B cell (primary cell): Measurements from ENCODE around the gene TEKT1. TPM values are rescaled to one million over a fixed set of nuclear protein-coding genes. Genes with fewer than 3 reads are reported as not detected.
A peak's percentile ranks its signal among the peaks of the same experiment; 100 is the strongest.

Experiments used
- ATAC-seq: fragments of 200-7000 bp; cut with Tn5 transposase; one replicate; pipeline ENCODE4 v1.10.0; 2021; ENCODE audit warnings: low read depth, mild to moderate bottlenecking, moderate number of reproducible peaks, moderate library complexity
- CTCF ChIA-PET: fragments of 350-600 bp; sonication (Branson Sonifier 250); formaldehyde crosslinking; loops from one replicate; lab custom pipeline; 2021; ENCODE audit warnings: antibody characterized with exemption, inconsistent platforms; lab: Charles Lee
- POLR2A ChIA-PET: fragments of 350-600 bp; sonication (Branson Sonifier 250); formaldehyde crosslinking; loops from one replicate; lab custom pipeline; 2021; ENCODE audit warnings: antibody characterized with exemption; lab: Charles Lee
- DNase-seq: peaks from one replicate; pipeline ENCODE4 v3.0.0; 2013
- H2AFZ ChIP-seq: 2 replicates; pipeline ENCODE4 v1.6.1; 2012; ENCODE audit warnings: mild to moderate bottlenecking, low read depth, low read length; ENCODE audit not compliant: insufficient read depth, poor library complexity, severe bottlenecking
- H3K27ac ChIP-seq, 2 donors: 1 replicate in 1 of 2; 2 replicates in 1 of 2; pipeline ENCODE4 v1.5.1; 2012 to 2013; ENCODE audit warnings: low read length in 2 of 2, mild to moderate bottlenecking in 2 of 2, moderate library complexity in 1 of 2
- H3K27me3 ChIP-seq, 4 experiments: fragments of 200-600 bp in 1 of 4; sonication (generic) in 1 of 4; replicated peaks in 1 of 4; 1 replicate in 2 of 4; 2 replicates in 2 of 4; pipeline versions ENCODE4 v1.6.1 to v1.7.0; 2013 to 2016; ENCODE audit warnings: low read length in 3 of 4, mild to moderate bottlenecking in 2 of 4, mixed read lengths in 1 of 4, moderate library complexity in 1 of 4; ENCODE audit not compliant: insufficient read depth in 4 of 4, control insufficient read depth in 3 of 4; ENCODE audit errors: control extremely low read depth in 1 of 4
- H3K36me3 ChIP-seq, 2 experiments: replicated peaks in 1 of 2; 1 replicate in 1 of 2; 2 replicates in 1 of 2; pipeline versions ENCODE4 v1.6.1 to v1.7.1; 2013; ENCODE audit warnings: low read length in 1 of 2; ENCODE audit not compliant: insufficient read depth in 2 of 2, control insufficient read depth in 1 of 2; ENCODE audit errors: control extremely low read depth in 1 of 2, extremely low read depth in 1 of 2
- H3K4me1 ChIP-seq, 2 donors: fragments of 200-600 bp in 1 of 2; sonication (generic) in 1 of 2; 1 replicate in 1 of 2; 2 replicates in 1 of 2; pipeline versions ENCODE4 v1.5.1 to v1.6.1; 2013 to 2017; ENCODE audit warnings: low read length in 2 of 2; ENCODE audit not compliant: control insufficient read depth in 2 of 2, insufficient read depth in 2 of 2
- H3K4me2 ChIP-seq: replicated peaks from 2 replicates; pipeline ENCODE3; 2012; ENCODE audit warnings: mild to moderate bottlenecking, low read depth, low read length; ENCODE audit not compliant: poor library complexity, severe bottlenecking
- H3K4me3 ChIP-seq, 5 experiments: fragments of 200-600 bp in 1 of 5; sonication (generic) in 1 of 5; 1 replicate in 3 of 5; 2 replicates in 2 of 5; pipeline versions ENCODE4 v1.5.1 to v1.7.0; 2011 to 2016; ENCODE audit warnings: low read length in 4 of 5, mild to moderate bottlenecking in 4 of 5, low read depth in 2 of 5, control low read depth in 1 of 5, moderate library complexity in 1 of 5; ENCODE audit not compliant: insufficient read depth in 1 of 5; ENCODE audit errors: control extremely low read depth in 1 of 5, extremely low read depth in 1 of 5
- H3K79me2 ChIP-seq: fragments of 200-600 bp; sonication (generic); one replicate; pipeline ENCODE4 v1.6.0; 2016; ENCODE audit warnings: low read length; ENCODE audit not compliant: control insufficient read depth, insufficient read depth
- H3K9ac ChIP-seq: fragments of 200-600 bp; sonication (generic); 2 replicates; pipeline ENCODE4 v1.6.1; 2017; ENCODE audit warnings: mild to moderate bottlenecking, low read length, moderate library complexity
- H3K9me3 ChIP-seq, 3 donors: one replicate each; pipeline versions ENCODE4 v1.6.1 to v1.7.1; 2013; ENCODE audit warnings: low read length in 2 of 3; ENCODE audit not compliant: control insufficient read depth in 2 of 3, insufficient read depth in 1 of 3; ENCODE audit errors: control extremely low read depth in 1 of 3
- H4K20me1 ChIP-seq: 2 replicates; pipeline ENCODE4 v1.6.0; 2012; ENCODE audit warnings: mild to moderate bottlenecking, low read length; ENCODE audit not compliant: insufficient read depth, control insufficient read depth, poor library complexity, severe bottlenecking
- H3K27ac Mint-ChIP-seq: one replicate; pipeline ENCODE4 v1.8.0; 2021; ENCODE audit warnings: mixed read lengths
- H3K27me3 Mint-ChIP-seq: one replicate; pipeline ENCODE4 v1.8.0; 2021; ENCODE audit warnings: mixed read lengths
- H3K4me1 Mint-ChIP-seq: one replicate; pipeline ENCODE4 v1.8.0; 2021; ENCODE audit warnings: mixed read lengths
- H3K4me3 Mint-ChIP-seq: one replicate; pipeline ENCODE4 v1.8.0; 2021; ENCODE audit warnings: mixed read lengths
- H3K9me3 Mint-ChIP-seq: one replicate; pipeline ENCODE4 v1.8.0; 2022; ENCODE audit warnings: mixed read lengths; ENCODE audit not compliant: insufficient read depth
- EZH2 ChIP-seq: IDR thresholded peaks from 2 replicates; pipeline ENCODE4 v1.6.1; 2012; ENCODE audit warnings: borderline replicate concordance, low read depth, mild to moderate bottlenecking, moderate library complexity, low read length; ENCODE audit not compliant: insufficient read depth, poor library complexity, severe bottlenecking
- WGBS: methylation state at CpG from one replicate; pipeline ENCODE4 v1.1.5; 2013; ENCODE audit warnings: missing lambda C conversion rate; ENCODE audit not compliant: insufficient coverage; 5-methylcytosine and 5-hydroxymethylcytosine counted together
- intact Hi-C: fragments of 100-400 bp; cut with micrococcal nuclease; formaldehyde crosslinking; loops from one replicate; pipeline ENCODE4 v1.10.0; 2022
- polyA plus RNA-seq: library from polyadenylated mRNA; depleted of rRNA; stranded (reverse); fragments of >200 nt; gene quantifications from 2 replicates; pipeline ENCODE4 v1.2.3, GENCODE V29; 2012
- total RNA-seq, 2 donors: library from RNA; stranded (reverse); fragments of 120-200 nt in 1 of 2; gene quantifications; 1 replicate in 1 of 2; 2 replicates in 1 of 2; pipeline versions ENCODE4 v1.2.3 to v1.2.4, GENCODE V29; 2013 to 2022
- TF ChIP-seq, protein P1 (sequence below): fragments of 200-600 bp; IDR thresholded peaks from one replicate; pipeline ENCODE4 v1.8.0; 2022; ENCODE audit warnings: antibody characterized with exemption, mild to moderate bottlenecking

The TEKT1 gene
- total and polyA plus RNA-seq, 2 donors (not counting 1 experiment from before 2014, with no cell fraction given) = not detected

- CTCF ChIA-PET = interaction anchor here (0.8 kb wide), 1 partner anchor 9 kb away, joined by 4 read pairs; no protein-coding TSS in a partner anchor
- Histone ChIP-seq H3K9ac (no peak overlapping the region), H3K27me3 (peaks cover 0 to 6% (median 0%) of the 10 kb centered on the region in 4 experiments), H3K4me3 (no peak overlapping the region), H4K20me1 (no peaks in the 10 kb centered on the region), H3K79me2 (no peaks in the 10 kb centered on the region), H3K36me3 (no peaks in the 10 kb centered on the region), H3K9me3 (no peaks in the 10 kb centered on the region), H2AFZ (no peak overlapping the region), H3K4me1 (peaks cover 0 to 8% of the 10 kb centered on the region in 2 donors), H3K4me2 (no peak overlapping the region), H3K27ac (no peak overlapping the region)
- intact Hi-C loops = no loop called here
- Mint-ChIP-seq H3K4me3 (no peak overlapping the region), H3K9me3 (no peaks in the 10 kb centered on the region), H3K4me1 (peaks cover 17% of the 10 kb centered on the region), H3K27ac (no peak overlapping the region), H3K27me3 (peaks cover 42% of the 10 kb centered on the region)
- no peak for ATAC-seq
- POLR2A ChIA-PET = no interaction called here
- 71% methylated on average over 3 of the region's 3 CpGs for WGBS
- no peak for TF ChIP-seq EZH2
- TF ChIP-seq, protein P1, sequence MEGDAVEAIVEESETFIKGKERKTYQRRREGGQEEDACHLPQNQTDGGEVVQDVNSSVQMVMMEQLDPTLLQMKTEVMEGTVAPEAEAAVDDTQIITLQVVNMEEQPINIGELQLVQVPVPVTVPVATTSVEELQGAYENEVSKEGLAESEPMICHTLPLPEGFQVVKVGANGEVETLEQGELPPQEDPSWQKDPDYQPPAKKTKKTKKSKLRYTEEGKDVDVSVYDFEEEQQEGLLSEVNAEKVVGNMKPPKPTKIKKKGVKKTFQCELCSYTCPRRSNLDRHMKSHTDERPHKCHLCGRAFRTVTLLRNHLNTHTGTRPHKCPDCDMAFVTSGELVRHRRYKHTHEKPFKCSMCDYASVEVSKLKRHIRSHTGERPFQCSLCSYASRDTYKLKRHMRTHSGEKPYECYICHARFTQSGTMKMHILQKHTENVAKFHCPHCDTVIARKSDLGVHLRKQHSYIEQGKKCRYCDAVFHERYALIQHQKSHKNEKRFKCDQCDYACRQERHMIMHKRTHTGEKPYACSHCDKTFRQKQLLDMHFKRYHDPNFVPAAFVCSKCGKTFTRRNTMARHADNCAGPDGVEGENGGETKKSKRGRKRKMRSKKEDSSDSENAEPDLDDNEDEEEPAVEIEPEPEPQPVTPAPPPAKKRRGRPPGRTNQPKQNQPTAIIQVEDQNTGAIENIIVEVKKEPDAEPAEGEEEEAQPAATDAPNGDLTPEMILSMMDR = no peak
- no peak for DNase-seq
Observed at GRCh38 chr17:6856051-6856450, 24.5 kb upstream of the TEKT1 start.

DNA sequence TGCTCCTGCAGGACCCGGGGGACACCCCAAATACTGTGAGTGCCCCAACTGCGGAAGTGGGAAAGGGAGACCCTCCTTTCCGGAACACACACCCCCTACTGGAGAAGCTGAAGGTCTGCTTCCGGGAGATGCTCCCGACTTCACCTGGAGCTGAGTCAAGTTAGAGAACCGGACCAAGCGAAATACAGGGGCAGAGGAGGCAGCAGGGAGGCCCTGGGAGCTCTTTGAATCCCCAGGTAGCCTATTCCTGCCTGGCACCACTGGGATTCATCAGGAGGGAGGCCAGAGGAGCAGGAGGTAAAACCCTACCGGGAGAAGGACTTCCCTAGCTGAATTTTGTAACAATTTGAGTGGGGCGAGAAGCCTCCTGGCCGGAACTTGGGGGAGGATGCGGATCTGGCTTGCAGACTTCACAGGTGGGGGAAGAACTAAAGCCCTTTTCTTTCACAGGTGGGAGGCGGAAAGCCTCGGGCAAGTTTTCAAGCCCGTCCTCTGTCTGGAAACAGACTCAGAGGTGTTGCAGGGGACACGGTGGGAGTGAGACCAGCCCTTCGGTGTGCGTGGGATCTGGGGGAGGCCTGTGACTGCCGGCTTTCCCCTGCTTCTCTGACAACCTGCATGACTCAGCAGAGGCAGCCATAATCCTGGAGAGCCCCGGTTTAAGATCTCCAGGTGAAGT lies 22.4 kb upstream of the TEKT1 start:
- Histone ChIP-seq H3K27me3 (peaks cover 0 to 3% (median 0%) of the 10 kb centered on the region in 4 experiments), H2AFZ (peak overlapping the region; percentile 67), H3K4me3 (peak overlapping the region in 2 of 5 experiments; percentile 5 to 7), H3K36me3 (no peaks in the 10 kb centered on the region), H3K27ac (no peak overlapping the region), H3K79me2 (no peaks in the 10 kb centered on the region), H3K9me3 (no peaks in the 10 kb centered on the region), H3K4me1 (peaks cover 0 to 8% of the 10 kb centered on the region in 2 donors), H4K20me1 (no peaks in the 10 kb centered on the region), H3K9ac (peak overlapping the region; percentile 36), H3K4me2 (peak overlapping the region; percentile 56)
- 36% methylated on average over 19 of the region's 19 CpGs for WGBS
- ChIA-PET CTCF (interaction anchor here (0.6 to 1.5 kb wide), 4 partner anchors 11 to 192 kb away, joined by 3 to 9 read pairs (median 4); partner anchors contain the start of gene TEKT1), POLR2A (no interaction called here)
- no peak for DNase-seq
- peaks cover 44% of the 10 kb centered on the region for H3K27me3 Mint-ChIP-seq
- no peak for ATAC-seq
- TF ChIP-seq, protein P1 = no peak
- no peak for TF ChIP-seq EZH2
- H3K27ac Mint-ChIP-seq = no peak overlapping the region
- H3K4me3 Mint-ChIP-seq = peak overlapping the region; percentile 27
- no peaks in the 10 kb centered on the region for H3K9me3 Mint-ChIP-seq
- peaks cover 17% of the 10 kb centered on the region for H3K4me1 Mint-ChIP-seq
- intact Hi-C loops = no loop called here
